Hepatocyte (in vitro differentiated cells): ENCODE results near the gene NME5. TPM values are rescaled to one million over a fixed set of nuclear protein-coding genes. Genes with fewer than 3 reads are reported as not detected.

Experiments used
- DNase-seq: peaks from one replicate; pipeline ENCODE4 v3.0.0-alpha.2; 2016; ENCODE audit warnings: low spot score
- H2AFZ ChIP-seq: fragments of 200-600 bp; sonication (generic); 2 replicates; pipeline ENCODE4 v1.6.0; 2016; ENCODE audit warnings: antibody characterized with exemption, mild to moderate bottlenecking
- H3K27ac ChIP-seq: fragments of 200-600 bp; sonication (generic); 2 replicates; pipeline ENCODE4 v1.5.1; 2016; ENCODE audit warnings: mild to moderate bottlenecking
- H3K27me3 ChIP-seq: fragments of 200-600 bp; sonication (generic); 2 replicates; pipeline ENCODE4 v1.6.1; 2016
- H3K36me3 ChIP-seq: fragments of 200-600 bp; sonication (generic); replicated peaks from 2 replicates; pipeline ENCODE4 v1.5.1; 2016; ENCODE audit warnings: low read depth; ENCODE audit not compliant: insufficient read depth
- H3K4me1 ChIP-seq: fragments of 200-600 bp; sonication (generic); 2 replicates; pipeline ENCODE4 v1.5.1; 2016; ENCODE audit warnings: mild to moderate bottlenecking, moderate library complexity; ENCODE audit not compliant: insufficient read depth
- H3K4me2 ChIP-seq: fragments of 200-600 bp; sonication (generic); 2 replicates; pipeline ENCODE4 v1.6.0; 2016
- H3K4me3 ChIP-seq: fragments of 200-600 bp; sonication (generic); 2 replicates; pipeline ENCODE4 v1.5.1; 2016; ENCODE audit warnings: mild to moderate bottlenecking
- H3K79me2 ChIP-seq: fragments of 200-600 bp; sonication (generic); 2 replicates; pipeline ENCODE4 v1.6.0; 2017; ENCODE audit warnings: mild to moderate bottlenecking
- H3K9me2 ChIP-seq: fragments of 200-600 bp; sonication (generic); replicated peaks from 2 replicates; pipeline ENCODE4 v1.6.0; 2017; ENCODE audit warnings: mild to moderate bottlenecking; ENCODE audit not compliant: insufficient read depth
- H3K9me3 ChIP-seq: fragments of 200-600 bp; sonication (generic); 2 replicates; pipeline ENCODE4 v1.5.1; 2016; ENCODE audit warnings: low read depth, mild to moderate bottlenecking
- H4K20me1 ChIP-seq: fragments of 200-600 bp; sonication (generic); 2 replicates; pipeline ENCODE4 v1.6.0; 2016; ENCODE audit warnings: mild to moderate bottlenecking; ENCODE audit not compliant: insufficient read depth, poor library complexity, severe bottlenecking
- EZH2 ChIP-seq: fragments of 200-600 bp; sonication (generic); IDR thresholded peaks from 2 replicates; pipeline ENCODE4 v1.6.1; 2016; ENCODE audit warnings: antibody characterized with exemption, mild to moderate bottlenecking, borderline replicate concordance
- EZH2phosphoT487 ChIP-seq: fragments of 200-600 bp; sonication (generic); IDR thresholded peaks from one replicate; pipeline ENCODE4 v1.6.1; 2018; ENCODE audit warnings: antibody characterized with exemption, mild to moderate bottlenecking, low read depth, moderate library complexity; ENCODE audit not compliant: unreplicated experiment, severe bottlenecking
- WGBS: methylation state at CpG from one replicate; pipeline ENCODE4 v1.1.6; 2016; ENCODE audit warnings: low lambda C conversion rate; ENCODE audit errors: missing lambda C conversion rate; 5-methylcytosine and 5-hydroxymethylcytosine counted together
- polyA plus RNA-seq: library from polyadenylated mRNA; unstranded; fragments of >200 nt; fragmentation: Nextera tagmentation; extraction: Ambion mirVana; gene quantifications from 2 replicates; pipeline ENCODE4 v1.2.1, GENCODE V29; 2016
- small RNA-seq: library from RNA; depleted of rRNA; stranded (forward); fragments of <200 nt; gene quantifications from one replicate; pipeline ENCODE3, GENCODE V24; 2014
- total RNA-seq: library from RNA; depleted of rRNA; stranded (reverse); fragments of >200 nt; gene quantifications from 2 replicates; pipeline ENCODE4 v1.2.3, GENCODE V29; 2014
- TF ChIP-seq, protein P1 (sequence below): fragments of 200-600 bp; sonication (generic); IDR thresholded peaks from 2 replicates; pipeline ENCODE4 v1.5.1; 2016; ENCODE audit warnings: antibody characterized with exemption, mild to moderate bottlenecking; ENCODE audit not compliant: poor library complexity

NME5 gene
- total and polyA plus RNA-seq, 2 experiments from 2014 or later: 2.3 to 2.6 TPM

GRCh38 chr5:138067945-138068344, 71.3 kb downstream of the NME5 start:
- no peak overlapping the region for H2AFZ ChIP-seq
- DNase-seq: no peak
- TF ChIP-seq EZH2phosphoT487 (no peak), EZH2 (no peak)
- TF ChIP-seq, protein P1, sequence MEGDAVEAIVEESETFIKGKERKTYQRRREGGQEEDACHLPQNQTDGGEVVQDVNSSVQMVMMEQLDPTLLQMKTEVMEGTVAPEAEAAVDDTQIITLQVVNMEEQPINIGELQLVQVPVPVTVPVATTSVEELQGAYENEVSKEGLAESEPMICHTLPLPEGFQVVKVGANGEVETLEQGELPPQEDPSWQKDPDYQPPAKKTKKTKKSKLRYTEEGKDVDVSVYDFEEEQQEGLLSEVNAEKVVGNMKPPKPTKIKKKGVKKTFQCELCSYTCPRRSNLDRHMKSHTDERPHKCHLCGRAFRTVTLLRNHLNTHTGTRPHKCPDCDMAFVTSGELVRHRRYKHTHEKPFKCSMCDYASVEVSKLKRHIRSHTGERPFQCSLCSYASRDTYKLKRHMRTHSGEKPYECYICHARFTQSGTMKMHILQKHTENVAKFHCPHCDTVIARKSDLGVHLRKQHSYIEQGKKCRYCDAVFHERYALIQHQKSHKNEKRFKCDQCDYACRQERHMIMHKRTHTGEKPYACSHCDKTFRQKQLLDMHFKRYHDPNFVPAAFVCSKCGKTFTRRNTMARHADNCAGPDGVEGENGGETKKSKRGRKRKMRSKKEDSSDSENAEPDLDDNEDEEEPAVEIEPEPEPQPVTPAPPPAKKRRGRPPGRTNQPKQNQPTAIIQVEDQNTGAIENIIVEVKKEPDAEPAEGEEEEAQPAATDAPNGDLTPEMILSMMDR: no peak
- H3K27ac ChIP-seq: no peak overlapping the region
- H3K36me3 ChIP-seq: no peaks in the 10 kb centered on the region
- no peaks in the 10 kb centered on the region for H3K9me2 ChIP-seq
- H3K27me3 ChIP-seq: no peaks in the 10 kb centered on the region
- H3K79me2 ChIP-seq: no peaks in the 10 kb centered on the region
- 95% methylated on average over 8 of the region's 8 CpGs for WGBS
- H3K4me2 ChIP-seq: no peak overlapping the region
- H3K9me3 ChIP-seq: no peaks in the 10 kb centered on the region
- no peak overlapping the region for H3K4me3 ChIP-seq
- H3K4me1 ChIP-seq: no peaks in the 10 kb centered on the region
- H4K20me1 ChIP-seq: no peaks in the 10 kb centered on the region

Small RNAs within 50 kb of the gene (small RNA-seq; reads per million reads assigned to genes)
- gene RNU6-1148P (not detected), gene RNU6-460P (not detected), gene RNU6-888P (not detected)

Other genes with a start within 250 kb of the NME5 start
- gene PKD2L2, start 250.0 kb downstream of the NME5 start, total RNA-seq: not detected in 2 replicates
- gene PKD2L2, start 250.0 kb downstream of the NME5 start, polyA plus RNA-seq: 0.09 and 0.11 TPM in 2 replicates
- 19.6 and 22.7 TPM in 2 replicates for gene FAM13B, start 106.3 kb downstream of the NME5 start, total RNA-seq
- gene FAM13B, start 106.3 kb downstream of the NME5 start, polyA plus RNA-seq: 8.1 and 9.4 TPM in 2 replicates
- not detected in 2 replicates for gene WNT8A, start 55.4 kb downstream of the NME5 start, total RNA-seq
- gene WNT8A, start 55.4 kb downstream of the NME5 start, polyA plus RNA-seq: not detected in 2 replicates
- gene BRD8, start 39.2 kb upstream of the NME5 start, total RNA-seq: 39.2 and 50.9 TPM in 2 replicates
- 50.7 and 53.0 TPM in 2 replicates for gene BRD8, start 39.2 kb upstream of the NME5 start, polyA plus RNA-seq
- 12.0 and 12.3 TPM in 2 replicates for gene KIF20A, start 39.7 kb upstream of the NME5 start, total RNA-seq
- gene KIF20A, start 39.7 kb upstream of the NME5 start, polyA plus RNA-seq: 9.0 and 10.5 TPM in 2 replicates
- 32.3 and 33.2 TPM in 2 replicates for gene CDC23, start 73.9 kb upstream of the NME5 start, total RNA-seq
- gene CDC23, start 73.9 kb upstream of the NME5 start, polyA plus RNA-seq: 31.0 and 35.0 TPM in 2 replicates
- 1.6 and 2.2 TPM in 2 replicates for gene GFRA3, start 135.2 kb upstream of the NME5 start, total RNA-seq
- 3.2 and 4.2 TPM in 2 replicates for gene GFRA3, start 135.2 kb upstream of the NME5 start, polyA plus RNA-seq
- 2.3 and 3.7 TPM in 2 replicates for gene CDC25C, start 192.4 kb upstream of the NME5 start, total RNA-seq
- 1.6 and 3.1 TPM in 2 replicates for gene CDC25C, start 192.4 kb upstream of the NME5 start, polyA plus RNA-seq
- gene FAM53C, start 198.8 kb upstream of the NME5 start, total RNA-seq: 33.6 and 33.7 TPM in 2 replicates
- gene FAM53C, start 198.8 kb upstream of the NME5 start, polyA plus RNA-seq: 27.4 and 31.0 TPM in 2 replicates
- gene KDM3B, start 213.3 kb upstream of the NME5 start, total RNA-seq: 56.6 and 67.8 TPM in 2 replicates
- gene KDM3B, start 213.3 kb upstream of the NME5 start, polyA plus RNA-seq: 19.0 and 22.1 TPM in 2 replicates